ENCODE results near the gene RNF41.

RNF41 gene

DNA sequence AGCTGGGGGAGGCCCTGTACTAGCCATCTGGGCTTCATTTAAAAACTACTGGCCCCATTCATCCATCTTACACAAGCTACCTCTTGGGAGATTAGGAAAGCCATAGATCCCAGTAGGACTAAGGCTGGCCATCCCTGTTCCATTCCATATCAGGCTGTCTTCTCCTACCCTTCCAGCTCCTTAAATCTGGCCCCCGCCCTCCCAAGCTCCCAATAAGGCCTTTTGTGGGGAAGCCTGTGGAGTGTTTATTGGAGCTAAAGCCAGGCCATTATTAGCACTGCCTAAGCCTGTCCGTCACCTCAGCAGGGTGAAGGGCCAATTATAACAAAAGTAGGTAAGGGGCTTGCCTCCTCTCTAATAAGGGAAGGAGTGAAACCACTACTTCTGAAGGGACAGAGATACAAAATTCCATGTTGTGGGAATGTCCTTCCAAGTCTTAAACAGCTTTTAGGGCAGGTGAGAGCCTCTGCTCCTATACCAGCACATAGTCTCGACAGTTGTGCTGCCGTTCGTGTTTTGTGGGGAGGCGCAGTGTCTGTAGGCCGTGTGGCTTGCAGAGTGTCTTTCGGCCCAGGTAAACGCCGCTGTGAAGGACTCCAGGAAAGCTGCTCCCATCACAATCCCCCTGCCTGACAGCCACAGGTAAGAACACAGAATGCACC lies 59.9 kb downstream of the RNF41 start:
- H3K79me2 ChIP-seq (ENCODE audit: insufficient read depth, low read length) = peaks cover 22% of the 10 kb centered on the region
- H3F3A ChIP-seq (ENCODE audit: insufficient read depth) = peaks cover 35% of the 10 kb centered on the region
- H3K27me3 ChIP-seq (ENCODE audit: low read length) = no peaks in the 10 kb centered on the region
- H3K4me2 ChIP-seq (ENCODE audit: low read depth, low read length, poor library complexity, severe bottlenecking) = no peak overlapping the region
- H3K9me2 ChIP-seq (replicated peaks; ENCODE audit: insufficient read depth, low read length) = no peaks in the 10 kb centered on the region
- H3K9ac ChIP-seq (ENCODE audit: low read length) = no peak overlapping the region
- H2AFZ ChIP-seq (ENCODE audit: low read depth, low read length, severe bottlenecking) = no peak overlapping the region
- no peaks in the 10 kb centered on the region for H3K9me3 ChIP-seq (ENCODE audit: insufficient read depth, low read length)
- H3K4me3 ChIP-seq (ENCODE audit: insufficient read depth, low read length, poor library complexity, severe bottlenecking) = no peak overlapping the region
- H4K20me1 ChIP-seq (ENCODE audit: low read depth, low read length) = no peaks in the 10 kb centered on the region
- no peak overlapping the region for H3K27ac ChIP-seq (ENCODE audit: low read depth, low read length)
- H3K36me3 ChIP-seq (ENCODE audit: low read length) = 0 out of 2 replicates have a peak, but pooled peaks cover 4% of the 10 kb centered on the region
- TF ChIP-seq, protein P1, sequence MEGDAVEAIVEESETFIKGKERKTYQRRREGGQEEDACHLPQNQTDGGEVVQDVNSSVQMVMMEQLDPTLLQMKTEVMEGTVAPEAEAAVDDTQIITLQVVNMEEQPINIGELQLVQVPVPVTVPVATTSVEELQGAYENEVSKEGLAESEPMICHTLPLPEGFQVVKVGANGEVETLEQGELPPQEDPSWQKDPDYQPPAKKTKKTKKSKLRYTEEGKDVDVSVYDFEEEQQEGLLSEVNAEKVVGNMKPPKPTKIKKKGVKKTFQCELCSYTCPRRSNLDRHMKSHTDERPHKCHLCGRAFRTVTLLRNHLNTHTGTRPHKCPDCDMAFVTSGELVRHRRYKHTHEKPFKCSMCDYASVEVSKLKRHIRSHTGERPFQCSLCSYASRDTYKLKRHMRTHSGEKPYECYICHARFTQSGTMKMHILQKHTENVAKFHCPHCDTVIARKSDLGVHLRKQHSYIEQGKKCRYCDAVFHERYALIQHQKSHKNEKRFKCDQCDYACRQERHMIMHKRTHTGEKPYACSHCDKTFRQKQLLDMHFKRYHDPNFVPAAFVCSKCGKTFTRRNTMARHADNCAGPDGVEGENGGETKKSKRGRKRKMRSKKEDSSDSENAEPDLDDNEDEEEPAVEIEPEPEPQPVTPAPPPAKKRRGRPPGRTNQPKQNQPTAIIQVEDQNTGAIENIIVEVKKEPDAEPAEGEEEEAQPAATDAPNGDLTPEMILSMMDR (IDR thresholded peaks at IDR 0.05; ENCODE audit: insufficient read depth, low read length, poor library complexity, severe bottlenecking) = no peak
- no peak for TF ChIP-seq EZH2phosphoT487 (conservative IDR thresholded peaks at IDR 0.05; ENCODE audit: low read length)

DNA sequence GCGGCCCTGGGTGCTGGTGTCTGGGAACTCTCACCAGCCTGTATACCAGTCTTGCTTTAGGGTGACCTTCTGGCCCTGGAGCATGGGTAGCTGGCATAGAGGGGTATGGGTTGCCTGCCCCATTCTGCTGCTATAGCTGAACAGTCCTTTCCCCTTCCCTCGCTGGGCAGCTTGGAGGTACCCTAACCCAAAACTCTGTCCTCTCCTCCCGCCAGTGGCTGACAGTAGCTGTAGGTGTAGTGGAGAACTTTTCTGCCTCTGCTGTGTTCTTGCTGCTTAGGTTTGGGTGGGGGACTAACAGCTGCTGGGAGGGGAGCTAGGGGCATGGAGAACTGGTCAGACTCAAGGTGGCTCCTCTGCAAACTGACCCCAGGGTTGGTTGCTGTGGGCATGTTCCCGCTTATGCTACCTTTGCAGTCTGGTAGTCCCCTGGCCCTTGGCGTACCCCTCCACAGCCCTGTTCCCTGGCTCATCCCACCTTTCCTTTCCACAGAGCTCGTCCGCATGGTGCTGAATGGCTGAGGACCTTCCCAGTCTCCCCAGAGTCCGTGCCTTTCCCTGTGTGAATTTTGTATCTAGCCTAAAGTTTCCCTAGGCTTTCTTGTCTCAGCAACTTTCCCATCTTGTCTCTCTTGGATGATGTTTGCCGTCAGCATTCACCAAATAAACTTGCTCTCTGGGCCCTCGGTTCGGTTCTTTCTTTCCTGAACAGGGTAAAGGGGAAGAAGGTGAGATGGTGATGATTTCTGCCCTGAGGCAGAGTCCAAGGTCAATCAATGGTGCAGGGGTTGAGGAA lies 60.6 kb downstream of the RNF41 start:
- no peaks in the 10 kb centered on the region for H3K9me3 ChIP-seq (ENCODE audit: insufficient read depth, low read length)
- TF ChIP-seq EZH2phosphoT487 (conservative IDR thresholded peaks at IDR 0.05; ENCODE audit: low read length) = no peak
- TF ChIP-seq, protein P1 (IDR thresholded peaks at IDR 0.05; ENCODE audit: insufficient read depth, low read length, poor library complexity, severe bottlenecking) = no peak
- 0 out of 2 replicates have a peak, but pooled peaks cover 4% of the 10 kb centered on the region for H3K36me3 ChIP-seq (ENCODE audit: low read length)
- peak overlapping the region; percentile 62; the same call in 1 of the 2 replicates for H3K27ac ChIP-seq (ENCODE audit: low read depth, low read length)
- H3K9ac ChIP-seq (ENCODE audit: low read length) = no peak overlapping the region
- H4K20me1 ChIP-seq (ENCODE audit: low read depth, low read length) = no peaks in the 10 kb centered on the region
- no peak overlapping the region for H3K4me3 ChIP-seq (ENCODE audit: insufficient read depth, low read length, poor library complexity, severe bottlenecking)
- no peaks in the 10 kb centered on the region for H3K9me2 ChIP-seq (replicated peaks; ENCODE audit: insufficient read depth, low read length)
- H2AFZ ChIP-seq (ENCODE audit: low read depth, low read length, severe bottlenecking) = no peak overlapping the region
- H3K27me3 ChIP-seq (ENCODE audit: low read length) = no peaks in the 10 kb centered on the region
- peaks cover 22% of the 10 kb centered on the region for H3K79me2 ChIP-seq (ENCODE audit: insufficient read depth, low read length)
- peaks cover 35% of the 10 kb centered on the region for H3F3A ChIP-seq (ENCODE audit: insufficient read depth)
- H3K4me2 ChIP-seq (ENCODE audit: low read depth, low read length, poor library complexity, severe bottlenecking) = peak overlapping the region; percentile 87

DNA sequence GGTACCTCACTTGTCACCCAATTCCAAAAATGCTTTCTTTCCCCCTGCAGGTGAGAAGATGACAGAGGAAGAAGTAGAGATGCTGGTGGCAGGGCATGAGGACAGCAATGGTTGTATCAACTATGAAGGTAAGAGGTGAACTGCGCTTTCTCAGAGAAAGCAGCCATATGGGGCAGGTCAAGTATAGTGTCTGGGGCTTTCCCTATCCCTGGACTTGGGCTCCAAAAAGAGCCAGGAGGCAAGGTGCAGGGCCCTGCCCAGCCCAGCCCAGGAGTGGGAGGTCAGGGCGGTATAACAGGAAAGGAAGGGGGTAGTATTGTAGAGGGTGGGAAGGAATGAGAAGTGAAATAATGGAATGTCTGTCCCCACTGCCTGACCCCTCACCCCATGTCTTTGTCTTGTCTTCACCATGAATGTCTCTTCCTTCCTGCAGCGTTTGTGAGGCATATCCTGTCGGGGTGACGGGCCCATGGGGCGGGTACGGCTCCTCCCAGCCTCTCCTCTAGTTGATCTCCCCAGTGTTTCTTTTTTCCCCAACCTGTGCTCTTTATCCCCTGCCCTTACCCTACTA lies 61.4 kb downstream of the RNF41 start:
- Histone ChIP-seq H3K4me3 (ENCODE audit: insufficient read depth, low read length, poor library complexity, severe bottlenecking) (no peak overlapping the region), H3K27me3 (ENCODE audit: low read length) (no peaks in the 10 kb centered on the region), H3K4me2 (ENCODE audit: low read depth, low read length, poor library complexity, severe bottlenecking) (peak overlapping the region; percentile 87), H3K27ac (ENCODE audit: low read depth, low read length) (peak overlapping the region; percentile 62), H3K9ac (ENCODE audit: low read length) (peak overlapping the region; percentile 89), H4K20me1 (ENCODE audit: low read depth, low read length) (no peaks in the 10 kb centered on the region), H2AFZ (ENCODE audit: low read depth, low read length, severe bottlenecking) (no peak overlapping the region), H3K79me2 (ENCODE audit: insufficient read depth, low read length) (peaks cover 22% of the 10 kb centered on the region), H3K9me2 (replicated peaks; ENCODE audit: insufficient read depth, low read length) (no peaks in the 10 kb centered on the region), H3F3A (ENCODE audit: insufficient read depth) (peaks cover 35% of the 10 kb centered on the region), H3K36me3 (ENCODE audit: low read length) (0 out of 2 replicates have a peak, but pooled peaks cover 4% of the 10 kb centered on the region), H3K9me3 (ENCODE audit: insufficient read depth, low read length) (no peaks in the 10 kb centered on the region)
- TF ChIP-seq, protein P1 (IDR thresholded peaks at IDR 0.05; ENCODE audit: insufficient read depth, low read length, poor library complexity, severe bottlenecking) = no peak
- no peak for TF ChIP-seq EZH2phosphoT487 (conservative IDR thresholded peaks at IDR 0.05; ENCODE audit: low read length)

Measured in SU-DHL-6 (cell line).